ENCODE measurements around the gene KCNQ1. TPM values are rescaled to one million over a fixed set of nuclear protein-coding genes. Genes with fewer than 3 reads are reported as not detected.

KCNQ1 gene
- total and polyA plus RNA-seq, 9 of the 15 experiments (the other 6 are each of a cell fraction or from before 2014, with no cell fraction given): 0.44 TPM; not detected in 8

DNA sequence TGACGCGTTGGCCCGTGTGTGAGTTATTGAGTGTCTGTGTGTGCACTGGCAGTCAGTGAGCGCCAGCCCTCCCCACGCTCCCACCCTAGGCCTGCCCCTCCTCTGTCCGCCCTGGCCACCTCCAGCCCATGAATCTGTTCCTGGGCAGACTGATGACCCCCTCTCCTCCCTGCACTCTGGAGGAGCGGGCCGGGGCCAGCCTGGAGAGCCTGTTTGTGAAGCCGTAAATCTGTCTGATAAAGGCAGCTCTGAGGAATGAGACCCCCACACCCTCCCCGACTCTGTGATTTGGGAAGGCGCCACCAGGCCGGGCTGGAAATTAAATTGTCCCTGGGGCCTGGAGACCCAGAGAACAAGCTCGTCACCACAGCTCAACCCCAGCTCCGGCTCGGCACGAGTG is 35.7 kb upstream of the KCNQ1 start:
- H3K79me2 ChIP-seq (ENCODE audit: control insufficient read depth, insufficient read depth, low read length): no peaks in the 10 kb centered on the region
- TF ChIP-seq CXXC5 (CRISPR knock-in tag; IDR thresholded peaks at IDR 0.05) (no peak), SMARCC2 (IDR thresholded peaks at IDR 0.05; ENCODE audit: low read depth) (no peak), SIX5 (IDR thresholded peaks at IDR 0.05; ENCODE audit: borderline replicate concordance in 1 of 2, insufficient read depth in 1 of 2, low read depth in 1 of 2, low read length in 2 of 2) (no peak), HDGF (IDR thresholded peaks at IDR 0.05) (no peak)
- TF ChIP-seq, protein P1, sequence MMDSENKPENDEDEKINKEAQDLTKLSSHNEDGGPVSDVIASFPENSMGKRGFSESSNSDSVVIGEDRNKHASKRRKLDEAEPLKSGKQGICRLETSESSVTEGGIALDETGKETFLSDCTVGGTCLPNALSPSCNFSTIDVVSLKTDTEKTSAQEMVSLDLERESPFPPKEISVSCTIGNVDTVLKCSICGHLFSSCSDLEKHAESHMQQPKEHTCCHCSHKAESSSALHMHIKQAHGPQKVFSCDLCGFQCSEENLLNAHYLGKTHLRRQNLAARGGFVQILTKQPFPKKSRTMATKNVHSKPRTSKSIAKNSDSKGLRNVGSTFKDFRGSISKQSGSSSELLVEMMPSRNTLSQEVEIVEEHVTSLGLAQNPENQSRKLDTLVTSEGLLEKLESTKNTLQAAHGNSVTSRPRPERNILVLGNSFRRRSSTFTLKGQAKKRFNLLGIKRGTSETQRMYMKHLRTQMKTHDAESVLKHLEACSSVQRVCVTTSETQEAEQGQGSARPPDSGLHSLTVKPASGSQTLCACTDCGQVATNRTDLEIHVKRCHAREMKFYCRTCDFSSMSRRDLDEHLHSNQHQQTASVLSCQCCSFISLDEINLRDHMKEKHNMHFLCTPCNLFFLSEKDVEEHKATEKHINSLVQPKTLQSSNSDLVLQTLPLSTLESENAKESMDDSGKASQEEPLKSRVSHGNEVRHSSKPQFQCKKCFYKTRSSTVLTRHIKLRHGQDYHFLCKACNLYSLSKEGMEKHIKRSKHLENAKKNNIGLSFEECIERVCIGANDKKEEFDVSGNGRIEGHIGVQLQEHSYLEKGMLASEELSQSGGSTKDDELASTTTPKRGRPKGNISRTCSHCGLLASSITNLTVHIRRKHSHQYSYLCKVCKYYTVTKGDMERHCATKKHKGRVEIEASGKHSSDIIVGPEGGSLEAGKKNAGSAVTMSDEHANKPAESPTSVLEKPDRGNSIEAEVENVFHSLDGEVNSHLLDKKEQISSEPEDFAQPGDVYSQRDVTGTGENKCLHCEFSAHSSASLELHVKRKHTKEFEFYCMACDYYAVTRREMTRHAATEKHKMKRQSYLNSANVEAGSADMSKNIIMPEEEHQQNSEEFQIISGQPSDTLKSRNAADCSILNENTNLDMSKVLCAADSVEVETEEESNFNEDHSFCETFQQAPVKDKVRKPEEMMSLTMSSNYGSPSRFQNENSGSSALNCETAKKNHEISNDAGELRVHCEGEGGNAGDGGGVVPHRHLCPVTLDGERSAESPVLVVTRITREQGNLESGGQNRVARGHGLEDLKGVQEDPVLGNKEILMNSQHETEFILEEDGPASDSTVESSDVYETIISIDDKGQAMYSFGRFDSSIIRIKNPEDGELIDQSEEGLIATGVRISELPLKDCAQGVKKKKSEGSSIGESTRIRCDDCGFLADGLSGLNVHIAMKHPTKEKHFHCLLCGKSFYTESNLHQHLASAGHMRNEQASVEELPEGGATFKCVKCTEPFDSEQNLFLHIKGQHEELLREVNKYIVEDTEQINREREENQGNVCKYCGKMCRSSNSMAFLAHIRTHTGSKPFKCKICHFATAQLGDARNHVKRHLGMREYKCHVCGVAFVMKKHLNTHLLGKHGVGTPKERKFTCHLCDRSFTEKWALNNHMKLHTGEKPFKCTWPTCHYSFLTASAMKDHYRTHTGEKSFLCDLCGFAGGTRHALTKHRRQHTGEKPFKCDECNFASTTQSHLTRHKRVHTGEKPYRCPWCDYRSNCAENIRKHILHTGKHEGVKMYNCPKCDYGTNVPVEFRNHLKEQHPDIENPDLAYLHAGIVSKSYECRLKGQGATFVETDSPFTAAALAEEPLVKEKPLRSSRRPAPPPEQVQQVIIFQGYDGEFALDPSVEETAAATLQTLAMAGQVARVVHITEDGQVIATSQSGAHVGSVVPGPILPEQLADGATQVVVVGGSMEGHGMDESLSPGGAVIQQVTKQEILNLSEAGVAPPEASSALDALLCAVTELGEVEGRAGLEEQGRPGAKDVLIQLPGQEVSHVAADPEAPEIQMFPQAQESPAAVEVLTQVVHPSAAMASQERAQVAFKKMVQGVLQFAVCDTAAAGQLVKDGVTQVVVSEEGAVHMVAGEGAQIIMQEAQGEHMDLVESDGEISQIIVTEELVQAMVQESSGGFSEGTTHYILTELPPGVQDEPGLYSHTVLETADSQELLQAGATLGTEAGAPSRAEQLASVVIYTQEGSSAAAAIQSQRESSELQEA (IDR thresholded peaks at IDR 0.05; ENCODE audit: low read depth): no peak
- POLR2A ChIA-PET: interaction anchor here (2.0 kb wide), 1 partner anchor 11 kb away, joined by 5 read pairs; no protein-coding TSS in a partner anchor

More for the DNA sequence above, 35.7 kb upstream of the KCNQ1 start:
- H3K36me3 ChIP-seq (ENCODE audit: control insufficient read depth, insufficient read depth, low read length): no peaks in the 10 kb centered on the region
- H3K27ac ChIP-seq (ENCODE audit: extremely low read depth, low read depth, low read length): no peak overlapping the region
- CTCF ChIA-PET (ENCODE audit: low intra/inter-chr PET ratio): no interaction called here
- WGBS (ENCODE audit: insufficient coverage, low coverage, missing lambda C conversion rate): 15% methylated on average over 13 of the region's 16 CpGs
- H3K9me3 ChIP-seq (replicated peaks; ENCODE audit: control insufficient read depth, insufficient read depth, low read depth, low read length): no peaks in the 10 kb centered on the region
- in situ Hi-C loops (cut with MboI): no loop called here
- 0 out of 4 replicates have a peak overlapping the region, but pooled peaks of 1 of the 2 experiments have one; percentile 22 for H3K9ac ChIP-seq (ENCODE audit: insufficient read depth in 1 of 2, low read depth in 2 of 2, low read length in 2 of 2)
- intact Hi-C loops (cut with micrococcal nuclease): no loop called here
- H3K4me3 ChIP-seq: no peak overlapping the region
- BruUV-seq (replicated peaks): no TSS peak
- no peak for ATAC-seq
- peaks cover 23 to 69% of the 10 kb centered on the region in 2 experiments; a peak in 4 of 5 replicates for H3K27me3 ChIP-seq (ENCODE audit: control insufficient read depth in 2 of 2, insufficient read depth in 2 of 2, low read length in 2 of 2)
- no peak overlapping the region for H2AFZ ChIP-seq (ENCODE audit: low read depth, low read length)
- no peak for FAIRE-seq
- peaks cover 3% of the 10 kb centered on the region; the same call in 1 of the 2 replicates for H4K20me1 ChIP-seq (replicated peaks; ENCODE audit: control insufficient read depth, insufficient read depth, low read length)
- no peak overlapping the region for H3K4me2 ChIP-seq (ENCODE audit: insufficient read depth, low read length)
- H3K9me1 ChIP-seq (ENCODE audit: control insufficient read depth, insufficient read depth, low read length): no peaks in the 10 kb centered on the region
- DNase-seq (ENCODE audit: extremely low read depth in 1 of 4, low spot score in 3 of 4): no peak
- peaks cover 0 to 77% of the 10 kb centered on the region in 2 experiments; a peak in 2 of 5 replicates for H3K4me1 ChIP-seq (replicated peaks in 1 of 2; ENCODE audit: control insufficient read depth in 2 of 2, insufficient read depth in 2 of 2, low read length in 2 of 2)
